HG03066 (cell line): Measurements from ENCODE around the gene SNX1.

Experiments used
- ATAC-seq: cut with Tn5 transposase; IDR thresholded peaks from one replicate; pipeline ENCODE4 v1.9.1; 2021; ENCODE audit warnings: low read depth; ENCODE audit not compliant: unreplicated experiment

Gene SNX1

DNA sequence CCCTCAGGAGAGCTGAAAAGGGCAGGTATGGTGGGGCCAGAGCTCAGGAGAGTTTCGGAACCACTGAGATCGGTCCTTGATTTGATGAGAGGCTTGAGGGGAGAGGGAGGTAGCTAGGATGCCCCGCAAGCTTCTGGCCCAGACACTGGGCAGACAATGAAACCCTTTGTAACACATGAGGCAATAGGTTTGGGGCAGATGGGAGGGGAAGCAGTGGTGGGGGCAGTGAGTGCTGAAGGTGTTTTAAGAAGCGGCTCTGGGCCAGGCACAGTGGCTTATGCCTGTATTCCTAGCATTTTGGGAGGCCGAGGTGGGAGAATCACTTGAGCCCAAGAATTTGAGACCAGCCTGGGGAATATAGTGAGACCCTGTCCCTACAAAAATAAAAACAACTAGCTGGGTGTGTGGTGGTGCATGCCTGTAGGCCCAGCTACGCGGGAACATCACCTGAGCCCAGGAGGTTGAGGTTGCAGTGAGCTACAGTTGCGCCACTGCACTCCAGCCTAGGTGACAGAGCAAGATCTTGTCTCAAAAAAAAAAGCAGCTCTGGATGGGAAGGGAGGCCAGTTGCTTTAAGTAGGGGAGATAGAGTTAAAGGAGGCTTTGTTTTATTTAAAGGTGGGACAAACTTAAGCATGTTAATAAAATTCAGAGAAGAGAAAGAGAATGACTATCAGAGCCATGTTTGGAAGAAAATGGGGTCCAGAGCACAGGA is 46.2 kb downstream of the SNX1 start:
- ATAC-seq: no peak

DNA sequence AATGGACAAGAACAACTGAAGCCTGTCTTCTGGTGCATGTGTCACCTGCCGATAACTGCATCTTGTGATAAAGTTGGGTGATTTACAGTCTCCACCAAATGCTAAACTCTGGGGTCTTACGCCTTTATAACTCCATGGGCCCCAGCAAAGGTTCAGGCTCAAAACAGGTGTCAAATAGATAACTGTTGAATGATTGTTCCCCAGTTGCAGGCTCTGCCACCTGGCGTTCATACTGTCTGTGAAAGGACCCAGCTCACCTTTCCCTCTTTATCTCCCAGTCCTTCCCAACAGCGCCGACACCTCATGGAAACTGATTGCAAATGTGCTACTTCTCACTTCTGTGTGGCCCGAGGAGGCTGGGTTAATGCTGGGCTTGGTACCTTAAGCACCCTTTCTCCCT is 47.5 kb downstream of the SNX1 start:
- no peak for ATAC-seq

DNA sequence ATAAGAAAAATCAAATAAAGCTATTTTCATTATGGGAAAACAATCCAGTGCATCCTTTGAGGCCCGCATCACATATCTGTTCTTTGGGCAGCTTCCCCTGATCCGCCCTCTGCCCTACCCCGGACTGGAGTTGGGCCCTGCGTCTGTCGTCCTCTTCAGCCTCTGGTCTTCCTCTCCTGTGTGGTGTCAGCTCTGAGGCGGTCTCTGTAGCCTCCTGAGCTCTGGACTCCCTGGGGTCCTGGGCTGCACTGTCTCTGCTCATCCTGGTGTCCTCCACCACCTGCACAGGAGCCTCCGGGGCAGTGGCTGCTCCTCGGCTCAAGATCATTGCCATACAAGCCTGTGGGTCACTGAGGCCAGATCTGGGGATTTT is 48.4 kb downstream of the SNX1 start:
- ATAC-seq: no peak

DNA sequence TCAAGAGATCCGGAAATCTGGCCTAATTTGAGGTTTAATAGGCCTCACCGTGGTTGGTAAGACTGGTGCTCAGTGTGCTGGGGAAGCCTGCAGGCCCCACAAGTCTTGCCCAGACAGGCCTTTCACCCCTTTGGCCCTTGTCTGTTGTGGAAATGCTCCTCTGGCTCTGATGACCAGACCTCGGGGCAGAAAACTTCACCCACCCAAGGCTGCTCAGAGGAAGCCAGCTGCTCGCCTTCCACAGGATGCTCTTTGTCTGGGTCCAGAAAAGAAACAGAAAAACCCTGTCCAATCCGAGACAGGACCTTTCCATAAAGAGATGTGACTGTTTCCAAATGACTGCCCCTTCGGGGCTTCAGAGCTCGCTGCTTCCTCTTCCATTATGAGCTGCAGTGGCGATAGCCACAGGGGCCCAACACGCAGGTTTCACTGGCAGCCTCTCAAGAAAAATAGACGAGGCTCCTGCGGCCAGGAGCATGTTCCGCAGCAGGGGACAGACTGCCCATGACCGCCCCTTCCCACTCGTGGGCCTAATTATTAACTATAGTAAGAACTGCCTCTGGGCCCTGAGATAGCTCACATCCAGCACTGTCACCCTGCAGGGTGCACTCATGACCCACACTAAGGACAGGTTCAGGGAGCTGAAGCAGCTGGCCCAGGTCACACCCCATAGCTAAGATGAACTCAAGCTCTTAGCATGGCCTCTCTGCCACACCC is 48.9 kb downstream of the SNX1 start:
- ATAC-seq: peak; percentile 72

DNA sequence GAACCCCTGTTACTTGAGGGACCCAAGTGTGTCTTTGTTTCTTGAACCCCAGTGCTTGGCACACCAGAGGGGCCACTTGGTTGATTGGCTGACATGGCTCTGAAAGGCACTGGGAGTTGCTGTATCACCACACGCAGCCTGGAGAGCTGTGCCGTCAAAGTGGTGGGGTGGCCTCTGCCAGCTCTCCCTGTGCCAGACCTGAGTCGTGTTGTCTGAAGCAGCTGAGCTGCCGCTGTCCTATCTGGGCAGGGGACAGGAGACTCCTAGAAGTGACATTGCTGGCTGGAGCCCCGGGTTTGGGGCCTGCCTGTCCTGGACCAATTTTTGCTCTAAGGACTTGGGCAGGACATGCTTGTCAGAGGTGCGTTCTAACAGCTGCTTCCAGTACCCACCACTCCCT is 50.3 kb downstream of the SNX1 start:
- ATAC-seq: no peak

DNA sequence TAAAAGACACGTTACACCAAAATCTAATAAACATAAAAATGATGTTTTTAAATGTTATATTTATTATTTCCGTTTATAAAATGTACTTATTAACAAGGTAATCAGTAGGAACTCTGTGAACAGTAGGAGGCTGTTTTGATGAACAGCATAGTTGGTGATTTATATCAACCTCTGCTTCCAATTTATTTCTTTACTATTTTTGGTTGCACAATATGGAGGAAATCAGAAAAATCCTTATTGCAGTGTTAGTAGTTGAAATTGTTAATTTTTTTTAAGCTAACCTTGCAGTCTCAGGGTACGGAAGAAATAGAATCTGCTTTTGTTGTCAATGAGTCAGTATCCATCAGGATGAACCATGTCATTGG is 50.7 kb downstream of the SNX1 start:
- no peak for ATAC-seq

DNA sequence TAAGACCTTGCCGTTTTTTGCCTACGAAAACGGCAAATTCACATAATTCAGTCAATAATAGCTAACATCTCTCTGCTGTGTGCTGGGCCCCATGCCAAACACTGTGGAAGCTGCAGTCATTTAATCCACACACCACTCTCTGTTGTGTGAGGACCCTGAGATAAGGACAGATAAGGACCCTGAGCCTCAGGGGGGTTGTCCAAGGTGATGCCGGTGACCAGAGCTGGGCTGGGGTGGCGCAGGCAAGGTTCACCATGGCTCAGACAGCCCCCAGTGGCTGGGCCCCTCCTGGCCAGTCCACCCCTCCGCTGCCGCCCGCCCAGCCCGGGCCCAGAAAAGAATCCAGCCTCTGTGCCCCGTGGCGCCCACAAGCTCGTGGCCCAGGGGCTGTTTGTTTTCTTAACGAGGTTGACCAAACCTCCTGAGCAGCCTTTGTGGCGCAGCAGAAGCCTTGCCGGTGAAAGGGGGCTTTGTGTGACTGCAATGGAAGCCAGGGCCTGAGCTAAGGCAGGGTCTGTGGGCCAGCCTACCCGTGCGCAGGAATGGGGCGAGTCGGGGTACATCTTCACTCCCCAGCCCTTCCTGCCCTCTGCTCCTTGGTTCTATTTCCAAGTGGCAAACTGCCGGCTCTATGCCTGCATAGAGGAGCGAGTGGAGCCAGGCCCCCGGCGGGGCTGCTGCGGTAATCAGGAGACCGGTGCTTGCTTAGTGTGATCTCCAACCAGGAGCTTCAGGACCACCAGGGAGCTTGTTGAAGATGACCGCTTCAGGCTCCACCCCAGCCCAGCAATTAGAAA is 51.3 kb downstream of the SNX1 start:
- no peak for ATAC-seq

DNA sequence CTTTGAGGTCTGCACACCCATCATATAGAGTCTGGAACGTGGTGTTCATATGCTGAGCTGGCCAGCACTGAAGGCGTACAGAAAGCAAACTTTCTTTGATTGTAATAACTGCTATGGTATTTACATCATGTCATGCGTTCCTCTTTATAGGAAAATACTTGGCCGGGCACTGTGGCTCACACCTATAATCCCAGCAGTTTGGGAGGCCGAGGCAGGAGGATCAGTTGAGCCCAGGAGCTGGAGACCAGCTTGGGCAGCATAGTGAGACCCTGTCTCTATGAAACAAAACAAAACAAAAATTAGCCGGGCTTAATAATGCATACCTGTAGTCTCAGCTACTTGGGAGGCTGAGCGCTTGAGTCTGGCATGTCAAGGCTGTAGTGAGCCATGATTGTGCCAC is 52.4 kb downstream of the SNX1 start:
- ATAC-seq: no peak

DNA sequence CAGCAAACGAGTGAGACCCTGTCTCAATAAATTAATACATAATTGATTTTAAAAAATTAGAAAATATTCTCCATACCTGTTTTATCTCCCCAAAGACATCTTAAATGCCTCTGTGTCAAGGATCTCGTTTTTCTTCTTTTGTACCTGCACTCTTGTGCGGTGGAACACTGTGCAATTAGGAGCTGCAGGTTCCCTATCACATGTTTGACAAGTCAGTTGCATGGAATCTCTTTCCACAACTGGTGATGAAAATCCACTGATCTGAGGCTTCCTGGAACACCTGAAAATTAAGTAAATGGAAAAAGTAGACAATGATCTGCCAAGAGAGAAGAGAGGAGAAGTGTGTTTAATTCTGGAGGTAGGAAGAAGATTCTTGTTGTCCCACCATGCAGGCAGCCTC is 52.8 kb downstream of the SNX1 start:
- ATAC-seq: no peak

DNA sequence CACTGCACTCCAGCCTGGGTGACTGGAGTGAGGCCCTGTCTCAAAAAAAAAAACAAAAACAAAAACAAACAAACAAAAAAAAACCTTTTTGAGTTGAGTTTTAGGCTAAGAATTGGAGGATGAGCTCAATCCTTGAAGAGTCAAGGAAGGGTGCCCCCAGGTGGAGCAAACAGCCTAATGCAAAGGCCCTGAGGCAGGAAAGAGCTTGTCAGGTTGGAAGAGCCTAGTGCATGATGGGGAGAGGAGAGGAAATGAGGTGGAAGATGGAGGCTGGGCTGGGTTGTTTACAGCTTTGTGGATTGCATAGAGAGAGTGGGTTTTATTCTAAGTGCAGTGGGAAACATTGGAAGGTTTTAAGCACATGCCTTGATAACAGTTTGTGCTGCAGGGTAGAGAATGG is 53.6 kb downstream of the SNX1 start:
- ATAC-seq: no peak

DNA sequence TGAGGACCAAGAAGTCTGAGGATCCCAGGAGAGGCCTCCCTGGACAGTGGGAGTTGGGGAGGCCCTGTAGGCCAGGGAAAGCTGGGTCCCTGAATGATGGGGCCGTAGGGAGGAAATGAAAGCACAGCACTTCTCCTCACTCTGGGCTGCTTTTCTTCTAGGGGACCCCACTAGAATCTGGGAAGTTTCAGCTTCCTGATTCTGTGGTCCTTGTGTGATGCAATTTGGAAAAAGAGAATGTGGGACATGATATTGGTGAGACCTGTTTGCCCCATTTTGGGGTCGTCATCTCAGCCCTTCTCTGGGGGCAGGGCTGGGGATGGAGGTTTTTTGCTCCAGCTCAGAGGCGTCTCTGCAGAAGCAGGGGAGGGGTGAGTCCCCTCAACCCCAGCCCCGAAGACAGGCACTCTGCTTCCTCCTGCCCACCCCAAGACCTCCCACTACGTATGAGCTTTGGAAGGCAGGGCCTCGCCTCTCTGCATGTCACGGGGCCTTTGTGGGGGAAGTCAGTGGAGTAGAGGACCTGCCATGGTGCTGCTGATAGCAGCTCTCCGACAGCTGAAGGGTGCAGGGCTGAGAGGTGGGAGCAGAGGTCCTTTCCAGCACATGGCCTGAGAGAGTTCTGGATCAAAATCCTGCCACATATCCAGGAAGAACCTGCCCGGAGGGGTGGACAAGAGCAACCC is 54.3 kb downstream of the SNX1 start:
- no peak for ATAC-seq

DNA sequence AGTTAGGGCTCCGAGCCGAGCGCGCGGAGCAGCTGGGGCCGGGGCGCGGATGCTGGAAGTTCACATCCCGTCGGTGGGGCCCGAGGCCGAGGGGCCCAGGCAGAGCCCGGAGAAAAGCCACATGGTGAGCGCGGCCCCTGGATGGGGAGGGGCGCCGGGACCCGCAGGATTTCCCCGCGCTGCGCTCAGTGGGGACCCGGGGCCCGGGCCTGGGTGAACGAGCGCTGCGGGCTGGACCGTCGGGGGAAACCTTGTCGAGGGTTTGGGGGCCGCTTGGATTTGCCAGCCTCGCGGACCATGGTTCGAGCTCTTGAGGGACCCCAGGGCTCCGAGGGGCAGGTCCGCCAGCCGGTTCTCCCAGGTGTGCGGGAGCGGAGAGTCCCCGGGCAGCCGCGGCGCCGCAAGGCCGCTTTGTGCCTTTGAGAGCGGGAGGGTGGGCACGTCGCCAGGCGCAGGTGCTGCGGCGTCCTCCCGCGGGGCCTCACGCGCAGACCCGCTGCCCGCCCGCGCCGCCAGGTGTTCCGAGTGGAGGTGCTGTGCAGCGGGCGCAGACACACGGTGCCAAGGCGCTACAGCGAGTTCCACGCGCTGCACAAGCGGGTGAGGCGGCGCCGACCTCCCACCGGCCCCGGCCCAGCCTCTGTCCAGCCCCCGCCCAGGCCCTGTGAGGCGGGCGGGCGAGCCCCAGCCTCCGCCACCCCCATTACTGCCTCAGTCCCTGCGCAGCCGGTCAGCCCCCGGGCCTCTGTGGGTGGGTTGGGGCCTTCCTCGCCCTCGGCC is 56.1 kb downstream of the SNX1 start, which contains the start of gene SNX22:
Gene SNX22, plus strand, starts transcription at position 5 of the 780 bp plus-strand sequence. Its CDS starts 45 bp downstream, at position 50.
- ATAC-seq: peak; percentile 10

DNA sequence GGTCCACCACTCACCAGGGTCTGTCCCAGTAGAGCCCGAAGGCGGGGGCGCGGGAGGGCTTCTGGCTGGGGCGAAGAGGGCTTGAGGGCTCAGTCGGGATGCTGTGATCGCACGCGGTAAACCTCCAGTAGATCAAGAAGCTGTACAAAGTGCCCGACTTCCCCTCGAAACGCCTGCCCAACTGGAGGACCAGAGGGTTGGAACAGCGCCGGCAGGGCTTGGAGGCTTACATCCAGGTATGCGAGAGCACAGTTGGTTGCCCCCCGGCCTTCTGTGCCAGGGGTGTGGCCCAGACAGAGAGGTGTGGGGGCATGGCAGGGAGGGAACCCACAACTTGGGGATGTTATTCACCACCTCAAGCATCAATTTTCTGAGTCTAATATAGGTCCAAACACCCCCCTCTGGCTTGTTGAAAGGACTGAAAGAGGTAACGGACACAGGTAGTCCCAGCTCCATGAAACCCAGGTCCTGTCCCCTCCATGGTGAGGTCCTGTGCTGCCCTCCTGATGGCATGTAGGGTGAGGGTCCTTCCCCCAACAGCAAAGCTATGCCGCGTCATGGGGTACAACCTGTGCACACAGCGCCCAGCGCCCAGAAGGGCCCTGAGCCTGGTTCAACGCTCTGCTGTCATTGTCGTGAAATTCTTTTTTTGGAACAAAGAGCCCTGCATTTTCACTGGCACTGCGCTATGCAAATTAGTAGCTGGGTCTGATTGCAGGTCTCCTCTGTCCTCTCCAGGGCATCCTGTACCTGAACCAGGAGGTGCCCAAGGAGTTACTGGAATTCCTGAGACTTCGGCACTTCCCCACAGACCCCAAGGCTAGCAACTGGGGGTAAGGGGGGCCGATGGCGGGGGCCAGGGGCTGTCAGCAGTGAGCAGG is 57.0 kb downstream of the SNX1 start:
- no peak for ATAC-seq

DNA sequence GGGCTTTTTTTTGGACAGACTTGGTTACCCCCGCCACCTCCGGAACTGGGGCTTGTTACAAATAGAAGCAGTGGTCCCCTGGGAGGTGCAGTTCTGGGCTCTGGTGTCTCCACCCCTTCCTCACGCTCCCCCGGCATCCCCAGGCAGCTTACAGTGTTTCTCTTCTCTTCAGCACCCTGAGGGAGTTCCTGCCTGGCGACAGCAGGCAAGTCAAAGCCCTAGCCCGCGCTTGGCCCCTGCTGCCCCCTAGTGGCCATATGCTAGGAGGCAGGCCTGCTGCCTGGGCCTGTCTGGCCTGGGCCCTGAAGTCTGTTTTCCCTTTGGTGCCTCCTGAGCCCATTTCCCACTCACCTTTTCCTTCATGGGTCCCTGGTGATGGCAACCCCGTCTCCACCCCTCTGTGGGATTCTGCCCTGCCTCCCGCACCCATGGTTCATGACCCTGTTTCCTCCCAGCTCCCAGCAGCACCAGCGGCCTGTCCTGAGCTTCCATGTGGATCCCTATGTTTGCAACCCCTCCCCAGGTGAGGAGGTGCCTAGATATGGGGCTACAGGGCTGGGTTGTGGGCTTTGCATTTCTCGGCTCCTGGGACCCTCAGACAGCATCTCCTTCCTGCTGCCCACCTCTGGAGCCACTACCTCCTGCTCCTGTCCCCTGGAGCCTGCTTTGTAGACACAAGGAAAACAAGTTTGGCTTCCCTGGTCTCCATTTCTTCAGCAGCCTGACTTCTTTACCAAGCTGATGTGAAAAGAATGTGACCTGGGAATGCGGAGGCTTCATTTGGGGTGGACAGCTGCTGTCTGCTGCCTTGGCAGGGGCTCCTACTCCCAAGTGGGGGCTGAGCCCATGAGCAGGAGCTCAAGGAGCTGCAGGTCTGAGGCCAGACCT is 57.9 kb downstream of the SNX1 start:
- peak; percentile 65 for ATAC-seq

DNA sequence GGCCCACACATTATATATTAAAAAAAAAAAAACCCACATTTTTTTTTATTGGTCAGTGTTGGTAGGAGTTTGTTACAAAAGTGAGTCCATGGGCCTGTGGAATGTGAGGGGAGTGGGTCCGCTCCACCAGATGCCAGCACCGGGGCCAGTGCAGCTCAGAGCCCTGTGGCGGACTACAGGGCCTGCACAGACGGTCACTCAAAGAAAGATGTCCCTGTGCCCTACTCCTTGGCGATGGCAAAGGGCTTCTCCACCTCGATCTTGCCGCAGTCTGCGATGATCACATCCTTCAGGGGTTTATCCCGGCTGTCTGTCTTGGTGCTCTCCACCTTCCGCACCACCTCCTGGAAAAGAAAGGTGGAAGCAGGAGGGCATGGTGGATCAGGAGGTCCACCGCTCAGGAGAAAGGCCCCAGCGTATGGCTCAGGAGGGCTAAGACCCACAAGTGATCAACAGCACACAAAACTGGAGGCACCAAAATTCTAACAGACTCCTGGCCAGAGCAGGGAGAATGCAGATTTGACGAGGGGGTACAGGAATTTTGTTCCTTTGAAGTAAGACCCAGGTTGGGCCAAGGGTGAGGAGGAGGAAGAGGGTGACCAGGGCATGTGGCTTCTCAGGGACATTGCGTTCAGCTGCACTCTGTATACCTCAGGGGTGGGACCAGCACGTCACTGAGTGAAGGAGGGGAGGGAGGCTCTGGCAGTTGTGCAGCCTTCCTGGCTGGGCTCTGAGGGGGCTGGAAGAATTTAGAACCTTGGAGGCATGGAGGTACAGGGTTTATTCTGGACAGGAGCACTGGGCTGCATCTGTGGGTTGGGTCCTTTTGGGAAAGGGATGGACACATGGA is 60.2 kb downstream of the SNX1 start:
- no peak for ATAC-seq

DNA sequence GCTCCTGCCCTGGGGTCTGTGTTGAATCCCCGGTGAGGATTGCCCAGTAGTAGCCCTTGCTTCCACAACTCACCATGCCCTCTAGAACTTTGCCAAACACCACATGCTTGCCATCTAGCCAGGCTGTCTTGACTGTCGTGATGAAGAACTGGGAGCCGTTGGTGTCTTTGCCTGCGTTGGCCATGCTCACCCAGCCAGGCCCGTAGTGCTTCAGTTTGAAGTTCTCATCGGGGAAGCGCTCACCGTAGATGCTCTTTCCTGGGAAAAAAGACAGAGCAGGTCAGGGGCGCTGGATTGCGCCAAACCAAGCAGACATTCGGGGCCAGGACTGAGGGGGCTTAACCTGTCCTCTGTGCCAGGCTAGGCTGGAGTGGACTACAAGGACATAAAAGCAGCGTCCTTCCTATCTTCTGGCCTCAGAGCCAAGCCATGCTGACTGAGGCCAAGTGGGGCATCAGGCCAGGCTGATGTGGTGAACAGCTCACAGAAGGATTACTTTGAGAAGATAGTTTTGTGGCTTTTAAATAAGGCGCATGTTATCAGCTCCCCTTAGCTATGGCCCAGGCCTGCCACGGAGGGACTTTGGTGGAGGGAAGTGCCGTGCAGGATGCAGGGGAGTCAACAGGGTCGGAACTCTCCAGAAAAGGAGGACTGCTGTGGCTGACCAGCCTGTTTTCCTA is 61.0 kb downstream of the SNX1 start:
- ATAC-seq: no peak

DNA sequence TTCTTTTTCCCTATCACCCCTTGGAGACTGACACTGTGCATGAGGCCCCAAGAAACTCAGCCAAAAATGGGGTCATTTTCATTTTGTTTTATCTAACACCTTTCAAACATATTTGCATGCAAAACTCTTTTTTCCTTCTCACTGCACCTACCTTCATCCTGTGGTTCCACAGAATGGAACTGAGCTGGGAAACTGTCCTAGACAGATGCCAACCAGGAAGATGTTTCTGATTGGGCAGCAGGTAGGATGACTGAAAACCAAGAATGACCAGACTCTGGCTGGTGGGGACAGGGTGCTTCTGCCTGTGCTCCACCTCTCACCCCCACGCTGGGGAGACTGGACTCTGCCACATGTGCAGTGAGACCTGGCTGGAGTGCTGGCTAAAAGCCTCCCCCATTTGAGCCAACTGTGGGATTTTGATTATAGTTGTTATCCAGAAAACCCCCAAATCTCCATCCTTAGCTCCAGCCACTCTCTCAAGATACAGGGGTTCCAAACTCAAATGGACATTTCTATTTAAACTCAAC is 61.9 kb downstream of the SNX1 start:
- no peak for ATAC-seq
